Endodermal cell (in vitro differentiated cells): ENCODE data around the gene MZF1. TPM values are rescaled to one million over a fixed set of nuclear protein-coding genes. Genes with fewer than 3 reads are reported as not detected.

Experiments
- DNase-seq: peaks from one replicate; pipeline ENCODE4 v3.0.0-alpha.2; 2017
- H3K27ac ChIP-seq: 2 replicates; pipeline ENCODE4 v1.5.1; 2013; ENCODE audit warnings: mild to moderate bottlenecking, low read depth, low read length, moderate library complexity
- H3K27me3 ChIP-seq: 2 replicates; pipeline ENCODE4 v1.6.1; 2013; ENCODE audit warnings: mild to moderate bottlenecking, low read length, moderate library complexity; ENCODE audit not compliant: insufficient read depth, control insufficient read depth, poor library complexity, severe bottlenecking
- H3K36me3 ChIP-seq: 2 replicates; pipeline ENCODE4 v1.7.0; 2013; ENCODE audit warnings: mild to moderate bottlenecking, low read length, moderate library complexity; ENCODE audit not compliant: control insufficient read depth, insufficient read depth
- H3K4me1 ChIP-seq: one replicate; pipeline ENCODE4 v1.7.0; 2013; ENCODE audit warnings: low read length; ENCODE audit not compliant: control insufficient read depth, insufficient read depth
- H3K4me3 ChIP-seq: 2 replicates; pipeline ENCODE4 v1.5.1; 2013; ENCODE audit warnings: mild to moderate bottlenecking, low read length, moderate library complexity
- H3K9ac ChIP-seq: 2 replicates; pipeline ENCODE4 v1.6.1; 2013; ENCODE audit warnings: mild to moderate bottlenecking, low read length, moderate library complexity; ENCODE audit not compliant: poor library complexity, severe bottlenecking; ENCODE audit errors: extremely low read depth
- H3K9me3 ChIP-seq: 2 replicates; pipeline ENCODE4 v1.6.1; 2013; ENCODE audit warnings: mild to moderate bottlenecking, low read length, moderate library complexity; ENCODE audit not compliant: control insufficient read depth
- H3K27ac Mint-ChIP-seq: 2 replicates; pipeline ENCODE4 v1.8.0; 2020; ENCODE audit warnings: mixed read lengths
- H3K27me3 Mint-ChIP-seq: 2 replicates; pipeline ENCODE4 v1.8.0; 2021; ENCODE audit warnings: mild to moderate bottlenecking, mixed read lengths; ENCODE audit not compliant: insufficient read depth
- H3K36me3 Mint-ChIP-seq: 2 replicates; pipeline ENCODE4 v1.8.0; 2020; ENCODE audit warnings: low read depth, mixed read lengths
- H3K4me1 Mint-ChIP-seq: 2 replicates; pipeline ENCODE4 v1.8.0; 2020; ENCODE audit warnings: mixed read lengths
- H3K4me3 Mint-ChIP-seq: 2 replicates; pipeline ENCODE4 v1.8.0; 2020; ENCODE audit warnings: mild to moderate bottlenecking, moderate library complexity, mixed read lengths
- H3K9me3 Mint-ChIP-seq: 2 replicates; pipeline ENCODE4 v1.8.0; 2020; ENCODE audit warnings: mild to moderate bottlenecking, mixed read lengths
- WGBS, 2 experiments: methylation state at CpG; one replicate each; pipeline versions ENCODE4 v1.1.5 to v1.1.7; 2013; ENCODE audit warnings: missing lambda C conversion rate in 2 of 2, mixed read lengths in 1 of 2; ENCODE audit not compliant: insufficient coverage in 1 of 2, insufficient read length in 1 of 2; 5-methylcytosine and 5-hydroxymethylcytosine counted together
- total RNA-seq, 2 donors: library from RNA; stranded (reverse); fragmentation: NEBNext Ultra II Directional in 1 of 2; extraction: Animal tissue kit (Norgen Biotek cat#: 25700) in 1 of 2; gene quantifications; 2 replicates in 1 of 2; 3 replicates in 1 of 2; pipeline ENCODE4 v1.2.1, GENCODE V29; 2021
- TF ChIP-seq, protein P1 (sequence below): fragments of 200-600 bp; sonication (generic); conservative IDR thresholded peaks from 2 replicates; pipeline ENCODE4 v1.5.0; 2021; ENCODE audit warnings: antibody characterized with exemption, mild to moderate bottlenecking

The MZF1 gene
- total RNA-seq, 2 donors from 2014 or later, result 24.3 to 33.1 TPM

DNA sequence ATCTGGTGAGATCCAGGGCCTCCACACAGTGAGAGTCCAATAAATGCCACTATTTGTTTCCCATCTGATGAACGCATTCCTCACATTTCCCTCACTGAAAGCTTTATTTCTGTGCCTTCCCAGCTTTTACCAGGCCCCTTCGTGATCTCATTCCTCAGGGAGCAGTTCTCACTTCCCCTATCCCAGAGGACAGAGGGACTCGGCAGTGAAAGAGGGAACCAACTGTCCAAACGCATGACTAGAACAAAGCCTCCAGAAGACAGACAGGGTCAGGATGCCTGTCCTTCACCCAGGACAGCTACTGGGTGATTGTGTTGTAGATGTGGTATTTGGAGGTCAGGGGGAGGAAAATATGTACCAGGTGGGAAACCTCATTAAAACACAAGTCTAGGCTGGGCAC is 51.5 kb downstream of the MZF1 start:
- Histone ChIP-seq H3K9me3 (no peaks in the 10 kb centered on the region), H3K9ac (no peak overlapping the region), H3K4me3 (no peak overlapping the region), H3K27me3 (no peaks in the 10 kb centered on the region), H3K27ac (no peak overlapping the region), H3K36me3 (no peaks in the 10 kb centered on the region), H3K4me1 (peaks cover 4% of the 10 kb centered on the region)
- TF ChIP-seq, protein P1, sequence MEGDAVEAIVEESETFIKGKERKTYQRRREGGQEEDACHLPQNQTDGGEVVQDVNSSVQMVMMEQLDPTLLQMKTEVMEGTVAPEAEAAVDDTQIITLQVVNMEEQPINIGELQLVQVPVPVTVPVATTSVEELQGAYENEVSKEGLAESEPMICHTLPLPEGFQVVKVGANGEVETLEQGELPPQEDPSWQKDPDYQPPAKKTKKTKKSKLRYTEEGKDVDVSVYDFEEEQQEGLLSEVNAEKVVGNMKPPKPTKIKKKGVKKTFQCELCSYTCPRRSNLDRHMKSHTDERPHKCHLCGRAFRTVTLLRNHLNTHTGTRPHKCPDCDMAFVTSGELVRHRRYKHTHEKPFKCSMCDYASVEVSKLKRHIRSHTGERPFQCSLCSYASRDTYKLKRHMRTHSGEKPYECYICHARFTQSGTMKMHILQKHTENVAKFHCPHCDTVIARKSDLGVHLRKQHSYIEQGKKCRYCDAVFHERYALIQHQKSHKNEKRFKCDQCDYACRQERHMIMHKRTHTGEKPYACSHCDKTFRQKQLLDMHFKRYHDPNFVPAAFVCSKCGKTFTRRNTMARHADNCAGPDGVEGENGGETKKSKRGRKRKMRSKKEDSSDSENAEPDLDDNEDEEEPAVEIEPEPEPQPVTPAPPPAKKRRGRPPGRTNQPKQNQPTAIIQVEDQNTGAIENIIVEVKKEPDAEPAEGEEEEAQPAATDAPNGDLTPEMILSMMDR, result no peak
- peak overlapping the region; percentile 93 for H3K27ac Mint-ChIP-seq
- 91 to 100% methylated on average over 3 to 4 of the region's 4 CpGs for WGBS, 2 experiments
- DNase-seq, result no peak
- peaks cover 15% of the 10 kb centered on the region for H3K4me1 Mint-ChIP-seq
- peaks cover 2% of the 10 kb centered on the region for H3K36me3 Mint-ChIP-seq
- no peaks in the 10 kb centered on the region for H3K9me3 Mint-ChIP-seq
- H3K27me3 Mint-ChIP-seq, result no peaks in the 10 kb centered on the region
- peak overlapping the region; percentile 96 for H3K4me3 Mint-ChIP-seq

DNA sequence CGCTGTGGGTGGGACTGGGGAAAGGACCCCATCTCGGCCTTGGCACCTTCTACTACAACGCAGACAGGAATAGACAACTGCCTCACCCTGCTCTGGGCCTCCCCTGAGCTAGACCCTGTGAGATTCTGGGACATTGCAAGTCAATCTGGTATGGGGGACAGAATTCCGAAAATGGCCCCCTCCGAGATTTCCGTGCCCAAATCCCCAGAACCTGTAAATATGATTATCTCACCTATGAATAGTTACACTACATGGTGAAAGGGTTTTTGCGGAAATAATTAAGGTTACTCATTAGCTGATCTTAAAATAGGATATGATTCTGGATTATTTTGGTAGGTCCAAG is 52.9 kb downstream of the MZF1 start:
- whole genome bisulfite sequencing, 2 experiments, result 35 to 38% methylated on average over 2 to 6 of the region's 7 CpGs
- TF ChIP-seq, protein P1, result no peak
- Histone ChIP-seq H3K4me3 (peak overlapping the region; percentile 91), H3K9me3 (no peaks in the 10 kb centered on the region), H3K36me3 (peaks cover 9% of the 10 kb centered on the region), H3K27ac (peak overlapping the region; percentile 98), H3K27me3 (no peaks in the 10 kb centered on the region), H3K4me1 (peaks cover 4% of the 10 kb centered on the region), H3K9ac (peak overlapping the region; percentile 95)
- H3K4me3 Mint-ChIP-seq, result peak overlapping the region; percentile 96
- DNase-seq, result no peak
- no peaks in the 10 kb centered on the region for H3K27me3 Mint-ChIP-seq
- H3K36me3 Mint-ChIP-seq, result peaks cover 12% of the 10 kb centered on the region
- no peaks in the 10 kb centered on the region for H3K9me3 Mint-ChIP-seq
- H3K27ac Mint-ChIP-seq, result peak overlapping the region; percentile 99
- peaks cover 22% of the 10 kb centered on the region for H3K4me1 Mint-ChIP-seq

DNA sequence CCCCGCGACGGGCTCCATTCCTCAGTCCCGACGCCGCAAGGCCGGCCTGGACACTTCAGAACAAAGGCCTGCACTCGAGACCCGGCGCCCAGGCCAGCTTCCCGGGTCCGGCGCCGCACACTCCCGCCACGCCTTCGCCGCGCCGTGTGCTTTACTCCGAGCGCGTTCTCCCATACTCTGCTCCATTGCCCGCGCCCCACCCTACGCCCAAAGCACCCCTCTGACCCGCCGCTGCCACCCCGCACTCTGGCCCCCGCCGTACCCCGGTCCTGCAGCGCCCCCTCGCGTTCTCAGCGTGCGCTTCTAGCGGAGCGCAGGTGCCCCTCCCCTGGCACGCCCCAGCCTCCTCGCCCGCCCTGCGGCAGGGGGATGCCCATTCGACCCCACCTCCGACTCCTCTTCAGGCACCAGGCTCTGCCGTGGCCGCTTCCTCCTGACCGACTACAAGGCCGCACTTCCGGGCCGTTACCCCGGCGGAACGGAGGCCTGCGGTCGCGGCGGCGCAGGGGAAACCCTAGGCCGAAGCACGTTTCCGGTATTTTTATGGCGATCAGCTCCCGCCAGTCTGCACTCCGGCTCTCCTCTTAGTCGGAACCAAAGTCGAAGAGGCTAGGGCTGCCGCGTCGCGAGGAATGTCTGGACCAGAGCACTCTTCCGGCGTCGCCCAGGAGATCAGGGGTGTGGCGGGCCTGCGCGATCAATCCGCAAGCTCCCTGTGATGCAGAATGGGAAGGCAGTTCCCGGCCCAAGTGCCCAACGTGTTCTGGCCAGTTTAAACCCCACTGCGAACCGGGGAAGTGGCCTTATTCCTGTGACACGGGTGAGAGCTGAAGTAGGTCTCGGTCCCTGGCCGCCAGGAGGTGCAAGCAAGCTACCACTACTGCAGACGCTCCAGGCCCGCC is 53.5 kb downstream of the MZF1 start, which contains the start of gene ZBTB45:
Gene ZBTB45, minus strand, starts transcription at position 456 of the 902 bp plus-strand sequence. CDS start 2,137 bp downstream, outside the sequence.
- TF ChIP-seq, protein P1, result peak; percentile 67
- Mint-ChIP-seq H3K4me1 (peaks cover 23% of the 10 kb centered on the region), H3K9me3 (no peaks in the 10 kb centered on the region), H3K4me3 (peak within 1 kb of the TSS; percentile 96), H3K27ac (peak within 1 kb of the TSS; percentile 99), H3K36me3 (peaks cover 15% of the 10 kb centered on the region), H3K27me3 (no peaks in the 10 kb centered on the region)
- no peaks in the 10 kb centered on the region for H3K27me3 ChIP-seq
- H3K4me3 ChIP-seq, result peak within 1 kb of the TSS; percentile 91
- peaks cover 9% of the 10 kb centered on the region for H3K36me3 ChIP-seq
- no peaks in the 10 kb centered on the region for H3K9me3 ChIP-seq
- 0 to 1% methylated on average over 47 to 87 of the region's 87 CpGs for WGBS, 2 experiments
- peak; percentile 97 for DNase-seq
- H3K9ac ChIP-seq, result peak within 1 kb of the TSS; percentile 95
- peaks cover 4% of the 10 kb centered on the region for H3K4me1 ChIP-seq
- H3K27ac ChIP-seq, result peak within 1 kb of the TSS; percentile 98
